PFSK-1 (cell line): ENCODE results near the gene HDDC2.

Source experiments
- POLR2AphosphoS5 ChIP-seq: IDR thresholded peaks from 2 replicates; pipeline ENCODE4 v1.6.1; 2012; ENCODE audit warnings: low read depth, mild to moderate bottlenecking, control low read depth, low read length, moderate library complexity
- TAF1 ChIP-seq: IDR thresholded peaks from 2 replicates; pipeline ENCODE4 v1.6.1; 2012; ENCODE audit warnings: low read length, control low read depth, borderline replicate concordance; ENCODE audit not compliant: insufficient read depth

DNA sequence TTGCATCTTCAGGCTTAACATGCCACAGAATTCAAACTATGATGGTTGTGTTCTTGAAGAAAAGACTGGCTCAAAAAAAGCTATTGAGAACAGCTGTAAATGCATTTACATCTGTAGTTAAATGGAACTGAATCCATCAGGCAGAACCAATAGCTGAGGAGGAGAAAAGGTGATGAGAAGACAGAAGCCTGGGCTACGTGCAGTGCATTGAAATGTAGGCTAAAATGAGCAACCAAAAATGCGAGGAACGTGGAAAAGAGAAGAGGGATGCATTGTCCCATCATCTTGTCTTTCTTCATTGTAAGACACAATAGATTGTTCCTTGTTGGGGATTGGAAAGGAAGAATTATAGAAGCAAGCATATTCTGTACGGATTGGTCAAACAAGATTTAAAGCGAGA lies 13.8 kb upstream of the HDDC2 start:
- no peak for TF ChIP-seq TAF1
- TF ChIP-seq POLR2AphosphoS5: no peak
